GM10266 (cell line): Measurements from ENCODE around the gene EYA2.

Experiments used
- DNase-seq: peaks from one replicate; pipeline ENCODE4 v3.0.0; 2012; ENCODE audit errors: extremely low spot score
- CTCF ChIP-seq: IDR thresholded peaks from 2 replicates; pipeline ENCODE4 v1.5.1; 2012; ENCODE audit warnings: mild to moderate bottlenecking, low read depth; ENCODE audit not compliant: control insufficient read depth, insufficient read depth; ENCODE audit errors: missing control alignments

The EYA2 gene

GRCh38 chr20:46997187-46997586 lies 102.5 kb downstream of the EYA2 start:
- no peak for DNase-seq
- no peak for TF ChIP-seq CTCF

GRCh38 chr20:46998477-46999240 lies 104.0 kb downstream of the EYA2 start:
- DNase-seq, result no peak
- no peak for TF ChIP-seq CTCF

DNA sequence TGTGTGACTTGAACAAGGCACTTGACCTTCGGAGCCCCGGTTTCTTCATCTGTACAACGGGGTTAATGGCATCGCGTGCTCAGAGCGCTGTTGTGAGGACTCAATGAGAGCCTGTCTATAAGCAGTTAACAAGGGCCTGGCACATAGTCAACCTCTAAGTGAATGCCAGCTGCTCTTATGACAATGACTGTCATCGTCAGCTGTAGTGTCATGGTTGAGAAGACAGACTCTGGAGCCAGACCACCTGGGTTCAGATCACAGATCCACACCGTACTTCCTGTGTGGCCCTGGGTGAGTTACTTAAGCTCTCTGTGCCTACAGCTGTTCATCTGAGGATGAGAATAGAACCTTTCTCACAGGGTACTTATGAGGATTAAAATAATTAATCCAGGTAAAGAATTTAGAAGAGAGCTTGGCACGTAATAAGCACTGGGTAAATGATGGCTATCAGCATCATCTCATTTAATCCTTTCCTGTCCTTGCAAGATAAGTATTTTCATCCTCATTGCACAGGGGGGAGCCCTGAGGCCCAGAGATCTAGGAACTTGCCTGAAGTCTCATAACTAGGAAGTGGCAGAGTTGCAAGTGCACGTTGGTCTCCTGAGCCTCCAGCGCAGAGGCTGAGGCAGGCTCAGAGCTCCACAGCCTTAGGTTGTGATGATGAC lies 105.3 kb downstream of the EYA2 start:
- TF ChIP-seq CTCF, result no peak
- DNase-seq, result no peak

DNA sequence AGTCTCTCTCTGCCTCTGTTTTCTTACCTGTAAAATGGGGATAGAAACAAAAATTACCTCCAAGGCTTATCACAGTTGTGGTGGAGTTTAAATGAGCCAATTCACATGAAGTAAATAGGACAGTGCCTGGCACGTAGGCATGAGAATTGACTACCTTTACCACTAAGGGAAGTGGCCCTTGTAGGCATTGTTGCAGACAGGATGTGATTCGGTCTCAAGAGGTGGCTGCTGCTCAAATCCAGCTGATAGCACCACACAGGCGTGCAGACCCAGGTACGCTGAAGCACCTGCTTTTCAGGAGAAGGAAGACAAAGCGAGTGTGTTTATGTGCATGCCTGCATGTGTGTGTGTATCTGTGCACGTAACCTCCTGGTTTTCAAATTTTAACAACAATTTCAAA lies 108.6 kb downstream of the EYA2 start:
- DNase-seq, result no peak
- TF ChIP-seq CTCF, result no peak

DNA sequence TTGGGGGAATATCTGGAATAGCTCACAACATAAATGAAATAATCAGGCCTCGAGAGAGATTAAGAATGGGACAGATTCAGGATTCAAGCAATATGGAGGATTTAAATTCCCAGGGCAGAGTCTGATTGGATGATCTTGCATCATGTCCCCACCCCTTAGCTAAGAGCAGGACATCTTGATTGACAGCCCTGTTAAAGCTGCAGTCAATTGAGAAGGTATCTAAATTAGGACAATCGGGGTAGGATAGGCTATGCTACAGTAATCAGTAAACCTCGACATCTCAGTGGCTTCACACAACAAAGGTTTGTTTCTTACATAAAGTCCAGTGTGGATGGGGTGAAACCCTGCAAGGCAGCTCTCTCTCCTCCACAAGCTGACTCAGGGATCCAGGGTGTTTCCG lies 109.5 kb downstream of the EYA2 start:
- no peak for DNase-seq
- TF ChIP-seq CTCF, result no peak

- no peak for DNase-seq
- TF ChIP-seq CTCF, result no peak
Observed at GRCh38 chr20:47007826-47008655, 113.4 kb downstream of the EYA2 start.
